Liver (tissue), 9 donors: ENCODE data around the gene ZNF148. TPM values are rescaled to one million over a fixed set of nuclear protein-coding genes. Genes with fewer than 3 reads are reported as not detected.

Experiments used
- DNase-seq: peaks from one replicate; pipeline ENCODE4 v3.0.0-alpha.2; 2017; ENCODE audit warnings: low spot score
- H3K27ac ChIP-seq, 2 donors: one replicate each; pipeline ENCODE4 v1.7.0; 2013; ENCODE audit warnings: inconsistent platforms in 2 of 2, low read length in 2 of 2, control low read depth in 1 of 2, low read depth in 1 of 2, mild to moderate bottlenecking in 1 of 2
- H3K27me3 ChIP-seq, 4 donors: one replicate each; pipeline versions ENCODE4 v1.6.1 to v1.7.0; 2013; ENCODE audit warnings: low read length in 3 of 4, inconsistent platforms in 1 of 4, mild to moderate bottlenecking in 1 of 4, moderate library complexity in 1 of 4; ENCODE audit not compliant: control insufficient read depth in 4 of 4, insufficient read depth in 4 of 4
- H3K36me3 ChIP-seq, 4 donors: one replicate each; pipeline versions ENCODE4 v1.6.1 to v1.7.0; 2013; ENCODE audit warnings: low read length in 3 of 4, mild to moderate bottlenecking in 3 of 4, low read depth in 1 of 4, moderate library complexity in 1 of 4; ENCODE audit not compliant: control insufficient read depth in 4 of 4, insufficient read depth in 3 of 4
- H3K4me1 ChIP-seq, 4 donors: one replicate each; pipeline versions ENCODE4 v1.6.1 to v1.7.0; 2013; ENCODE audit warnings: low read length in 3 of 4, mild to moderate bottlenecking in 3 of 4, moderate library complexity in 1 of 4; ENCODE audit not compliant: control insufficient read depth in 4 of 4, insufficient read depth in 4 of 4
- H3K4me3 ChIP-seq, 3 donors: one replicate each; pipeline versions ENCODE4 v1.6.1 to v1.7.0; 2013; ENCODE audit warnings: low read length in 3 of 3, control low read depth in 1 of 3, low read depth in 1 of 3, mild to moderate bottlenecking in 1 of 3
- H3K9ac ChIP-seq, 2 donors: one replicate each; pipeline ENCODE4 v1.7.0; 2013; ENCODE audit warnings: low read length in 2 of 2, mild to moderate bottlenecking in 2 of 2, moderate library complexity in 2 of 2, control low read depth in 1 of 2, low read depth in 1 of 2
- H3K9me3 ChIP-seq, 4 donors: one replicate each; pipeline versions ENCODE4 v1.6.1 to v1.7.0; 2013; ENCODE audit warnings: low read length in 3 of 4; ENCODE audit not compliant: control insufficient read depth in 4 of 4
- EGR1 ChIP-seq, 2 donors: IDR thresholded peaks; 2 replicates each; pipeline ENCODE4 v1.6.1; 2016 to 2018; ENCODE audit warnings: antibody characterized with exemption in 2 of 2, low read depth in 2 of 2
- FOXA1 ChIP-seq: IDR thresholded peaks from 2 replicates; pipeline ENCODE4 v1.6.1; 2016; ENCODE audit warnings: antibody characterized with exemption
- FOXA2 ChIP-seq: IDR thresholded peaks from 2 replicates; pipeline ENCODE4 v1.6.1; 2016; ENCODE audit warnings: antibody characterized with exemption
- HNF4G ChIP-seq: IDR thresholded peaks from 2 replicates; pipeline ENCODE4 v1.6.1; 2016; ENCODE audit warnings: antibody characterized with exemption
- JUND ChIP-seq, 2 donors: IDR thresholded peaks; 2 replicates each; pipeline ENCODE4 v1.6.1; 2016; ENCODE audit warnings: antibody characterized with exemption in 2 of 2
- NR2F2 ChIP-seq: IDR thresholded peaks from 2 replicates; pipeline ENCODE4 v1.6.1; 2016; ENCODE audit warnings: antibody characterized with exemption
- RAD21 ChIP-seq, 2 donors: IDR thresholded peaks; 2 replicates each; pipeline ENCODE4 v1.6.1; 2016; ENCODE audit warnings: antibody characterized with exemption in 2 of 2, mild to moderate bottlenecking in 2 of 2
- RXRA ChIP-seq, 2 donors: IDR thresholded peaks; 2 replicates each; pipeline ENCODE4 v1.6.1; 2017 to 2018; ENCODE audit warnings: antibody characterized with exemption in 2 of 2, mild to moderate bottlenecking in 1 of 2
- SP1 ChIP-seq: IDR thresholded peaks from 2 replicates; pipeline ENCODE4 v1.6.1; 2018; ENCODE audit warnings: antibody characterized with exemption, mild to moderate bottlenecking
- TAF1 ChIP-seq: conservative IDR thresholded peaks from 2 replicates; pipeline ENCODE4 v1.6.1; 2016; ENCODE audit warnings: antibody characterized with exemption, mild to moderate bottlenecking
- YY1 ChIP-seq: IDR thresholded peaks from 2 replicates; pipeline ENCODE4 v1.6.1; 2016; ENCODE audit warnings: antibody characterized with exemption, mild to moderate bottlenecking
- WGBS: extraction: QIAGEN DNeasy Blood & Tissue Kit; methylation state at CpG from one replicate; pipeline ENCODE4 v1.1.7; 2013; 5-methylcytosine and 5-hydroxymethylcytosine counted together
- polyA plus RNA-seq, 2 donors: library from polyadenylated mRNA; stranded (reverse) in 1 of 2; unstranded in 1 of 2; fragments of 200-250 nt in 1 of 2; fragments of >200 nt in 1 of 2; fragmentation: Nextera tagmentation in 1 of 2; extraction: Ambion mirVana in 1 of 2; gene quantifications; one replicate each; pipeline versions ENCODE4 v1.2.1 to v1.2.3, GENCODE V29; 2013 to 2015
- total RNA-seq, 2 donors: library from RNA; depleted of rRNA; stranded (reverse); fragments of >200 nt; gene quantifications; one replicate each; pipeline ENCODE4 v1.2.3, GENCODE V29; 2014
- TF ChIP-seq, protein P1 (sequence below): IDR thresholded peaks from 2 replicates; pipeline ENCODE4 v1.6.1; 2016; ENCODE audit warnings: antibody characterized with exemption
- TF ChIP-seq, protein P2 (sequence below): IDR thresholded peaks from 2 replicates; pipeline ENCODE4 v1.6.1; 2016; ENCODE audit warnings: antibody characterized with exemption
- TF ChIP-seq, protein P3 (sequence below): IDR thresholded peaks from 2 replicates; pipeline ENCODE4 v1.6.1; 2016; ENCODE audit warnings: antibody characterized with exemption, mild to moderate bottlenecking
- TF ChIP-seq, protein P4 (sequence below): IDR thresholded peaks from 2 replicates; pipeline ENCODE4 v1.6.1; 2016; ENCODE audit warnings: antibody characterized with exemption
- donor health status: healthy.
- donor health status: healthy.
- donor health status: healthy.
- donor health status: healthy.
- donor health status: healthy.

Gene ZNF148
- total and polyA plus RNA-seq, 4 donors = 4.0 to 20.3 (median 17.1) TPM

DNA sequence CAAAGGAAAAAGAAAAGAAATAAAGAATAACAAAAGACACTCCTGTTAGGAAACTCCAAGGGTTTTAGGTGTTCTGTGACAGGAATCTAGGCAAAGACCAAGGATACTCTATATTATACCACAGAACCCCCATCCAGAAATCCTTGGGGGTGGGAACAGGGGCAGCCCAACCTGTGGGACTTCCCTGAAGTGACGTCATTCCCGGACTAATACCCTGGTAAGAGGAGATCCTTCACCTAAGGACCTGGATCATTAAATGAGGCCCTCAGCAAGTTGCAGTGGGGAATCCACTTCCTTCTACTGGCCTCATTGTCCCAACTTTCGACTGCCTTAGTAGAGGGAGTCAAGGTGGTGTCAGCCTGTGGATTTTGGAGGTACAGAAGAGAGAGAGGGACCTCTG is 41.1 kb upstream of the ZNF148 start:
- no peaks in the 10 kb centered on the region for H3K4me1 ChIP-seq
- H3K9me3 ChIP-seq = peaks cover 0 to 2% (median 0%) of the 10 kb centered on the region in 4 donors
- DNase-seq = no peak
- no peak overlapping the region for H3K4me3 ChIP-seq
- no peak for TF ChIP-seq EGR1 (IDR thresholded peaks at IDR 0.05; ENCODE audit: low read depth in 2 of 2)
- TF ChIP-seq, protein P1, sequence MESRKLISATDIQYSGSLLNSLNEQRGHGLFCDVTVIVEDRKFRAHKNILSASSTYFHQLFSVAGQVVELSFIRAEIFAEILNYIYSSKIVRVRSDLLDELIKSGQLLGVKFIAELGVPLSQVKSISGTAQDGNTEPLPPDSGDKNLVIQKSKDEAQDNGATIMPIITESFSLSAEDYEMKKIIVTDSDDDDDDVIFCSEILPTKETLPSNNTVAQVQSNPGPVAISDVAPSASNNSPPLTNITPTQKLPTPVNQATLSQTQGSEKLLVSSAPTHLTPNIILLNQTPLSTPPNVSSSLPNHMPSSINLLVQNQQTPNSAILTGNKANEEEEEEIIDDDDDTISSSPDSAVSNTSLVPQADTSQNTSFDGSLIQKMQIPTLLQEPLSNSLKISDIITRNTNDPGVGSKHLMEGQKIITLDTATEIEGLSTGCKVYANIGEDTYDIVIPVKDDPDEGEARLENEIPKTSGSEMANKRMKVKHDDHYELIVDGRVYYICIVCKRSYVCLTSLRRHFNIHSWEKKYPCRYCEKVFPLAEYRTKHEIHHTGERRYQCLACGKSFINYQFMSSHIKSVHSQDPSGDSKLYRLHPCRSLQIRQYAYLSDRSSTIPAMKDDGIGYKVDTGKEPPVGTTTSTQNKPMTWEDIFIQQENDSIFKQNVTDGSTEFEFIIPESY = no peak
- TF ChIP-seq, protein P2, sequence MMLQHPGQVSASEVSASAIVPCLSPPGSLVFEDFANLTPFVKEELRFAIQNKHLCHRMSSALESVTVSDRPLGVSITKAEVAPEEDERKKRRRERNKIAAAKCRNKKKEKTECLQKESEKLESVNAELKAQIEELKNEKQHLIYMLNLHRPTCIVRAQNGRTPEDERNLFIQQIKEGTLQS = no peak
- no peak overlapping the region for H3K27ac ChIP-seq
- H3K36me3 ChIP-seq = no peaks in the 10 kb centered on the region
- H3K9ac ChIP-seq = no peak overlapping the region
- WGBS = 92% methylated on average over 3 of the region's 3 CpGs
- no peaks in the 10 kb centered on the region for H3K27me3 ChIP-seq

DNA sequence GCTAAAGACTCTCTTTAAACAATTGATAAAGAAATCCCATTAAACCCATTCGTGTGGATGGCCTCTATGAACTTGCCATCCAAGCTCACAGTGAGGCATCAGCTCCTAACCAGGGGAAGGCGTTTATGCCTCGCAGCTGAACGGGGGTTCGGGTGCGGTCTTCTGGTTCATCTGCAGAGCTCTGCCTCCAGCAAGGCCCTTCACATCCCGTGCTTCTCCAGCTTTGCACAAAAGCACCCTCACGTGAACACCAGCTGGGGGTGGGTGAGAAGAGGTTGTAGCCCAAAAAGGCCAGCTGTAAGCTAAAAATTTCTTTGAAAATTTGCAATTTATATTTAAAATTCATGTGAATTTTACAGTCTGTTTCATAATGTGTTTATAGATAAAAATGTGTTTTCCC is 39.5 kb upstream of the ZNF148 start:
- no peaks in the 10 kb centered on the region for H3K27me3 ChIP-seq
- 90% methylated on average over 8 of the region's 8 CpGs for WGBS
- peaks cover 0 to 4% (median 0%) of the 10 kb centered on the region in 4 donors for H3K4me1 ChIP-seq
- no peak overlapping the region for H3K27ac ChIP-seq
- H3K36me3 ChIP-seq = no peaks in the 10 kb centered on the region
- no peak for DNase-seq
- peaks cover 0 to 2% (median 0%) of the 10 kb centered on the region in 4 donors for H3K9me3 ChIP-seq
- H3K4me3 ChIP-seq = no peak overlapping the region
- no peak overlapping the region for H3K9ac ChIP-seq
- TF ChIP-seq TAF1 = no peak
- no peak for TF ChIP-seq NR2F2
- TF ChIP-seq RXRA (IDR thresholded peaks at IDR 0.05) = no peak
- TF ChIP-seq FOXA1 = no peak
- TF ChIP-seq EGR1 (IDR thresholded peaks at IDR 0.05; ENCODE audit: low read depth in 2 of 2) = no peak
- no peak for TF ChIP-seq FOXA2
- TF ChIP-seq JUND (IDR thresholded peaks at IDR 0.05) = no peak
- TF ChIP-seq, protein P1 = no peak
- TF ChIP-seq, protein P3, sequence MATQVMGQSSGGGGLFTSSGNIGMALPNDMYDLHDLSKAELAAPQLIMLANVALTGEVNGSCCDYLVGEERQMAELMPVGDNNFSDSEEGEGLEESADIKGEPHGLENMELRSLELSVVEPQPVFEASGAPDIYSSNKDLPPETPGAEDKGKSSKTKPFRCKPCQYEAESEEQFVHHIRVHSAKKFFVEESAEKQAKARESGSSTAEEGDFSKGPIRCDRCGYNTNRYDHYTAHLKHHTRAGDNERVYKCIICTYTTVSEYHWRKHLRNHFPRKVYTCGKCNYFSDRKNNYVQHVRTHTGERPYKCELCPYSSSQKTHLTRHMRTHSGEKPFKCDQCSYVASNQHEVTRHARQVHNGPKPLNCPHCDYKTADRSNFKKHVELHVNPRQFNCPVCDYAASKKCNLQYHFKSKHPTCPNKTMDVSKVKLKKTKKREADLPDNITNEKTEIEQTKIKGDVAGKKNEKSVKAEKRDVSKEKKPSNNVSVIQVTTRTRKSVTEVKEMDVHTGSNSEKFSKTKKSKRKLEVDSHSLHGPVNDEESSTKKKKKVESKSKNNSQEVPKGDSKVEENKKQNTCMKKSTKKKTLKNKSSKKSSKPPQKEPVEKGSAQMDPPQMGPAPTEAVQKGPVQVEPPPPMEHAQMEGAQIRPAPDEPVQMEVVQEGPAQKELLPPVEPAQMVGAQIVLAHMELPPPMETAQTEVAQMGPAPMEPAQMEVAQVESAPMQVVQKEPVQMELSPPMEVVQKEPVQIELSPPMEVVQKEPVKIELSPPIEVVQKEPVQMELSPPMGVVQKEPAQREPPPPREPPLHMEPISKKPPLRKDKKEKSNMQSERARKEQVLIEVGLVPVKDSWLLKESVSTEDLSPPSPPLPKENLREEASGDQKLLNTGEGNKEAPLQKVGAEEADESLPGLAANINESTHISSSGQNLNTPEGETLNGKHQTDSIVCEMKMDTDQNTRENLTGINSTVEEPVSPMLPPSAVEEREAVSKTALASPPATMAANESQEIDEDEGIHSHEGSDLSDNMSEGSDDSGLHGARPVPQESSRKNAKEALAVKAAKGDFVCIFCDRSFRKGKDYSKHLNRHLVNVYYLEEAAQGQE = no peak
- no peak for TF ChIP-seq HNF4G
- TF ChIP-seq YY1 = no peak
- no peak for TF ChIP-seq RAD21 (IDR thresholded peaks at IDR 0.05)
- TF ChIP-seq, protein P4, sequence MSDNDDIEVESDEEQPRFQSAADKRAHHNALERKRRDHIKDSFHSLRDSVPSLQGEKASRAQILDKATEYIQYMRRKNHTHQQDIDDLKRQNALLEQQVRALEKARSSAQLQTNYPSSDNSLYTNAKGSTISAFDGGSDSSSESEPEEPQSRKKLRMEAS = no peak
- TF ChIP-seq SP1 = no peak
- TF ChIP-seq, protein P2 = no peak
